Central memory CD4-positive, alpha-beta T cell (primary cell): Measurements from ENCODE around the gene TXNRD3.

Experiments used
- DNase-seq: peaks from one replicate; pipeline ENCODE4 v3.0.0; 2022

TXNRD3 gene

DNA sequence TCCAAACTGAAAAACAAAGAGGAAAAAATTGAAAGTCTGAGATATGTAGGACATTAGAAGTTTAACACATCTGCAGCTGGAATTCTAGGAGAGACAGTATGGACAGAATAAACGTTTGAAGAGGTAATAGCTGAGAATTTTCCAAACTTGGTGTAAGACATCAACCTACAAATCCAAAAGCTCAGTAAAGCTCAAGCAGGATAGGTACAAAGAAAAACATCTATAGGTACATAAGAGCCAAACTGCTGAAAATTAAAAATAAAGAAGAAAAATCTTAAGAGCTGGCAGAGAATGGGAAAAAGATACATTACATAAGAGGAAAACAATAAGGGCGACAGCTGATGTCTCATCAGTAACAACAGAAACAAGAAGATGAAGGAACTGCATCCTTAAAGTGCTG lies 73.4 kb downstream of the TXNRD3 start:
- DNase-seq: no peak

DNA sequence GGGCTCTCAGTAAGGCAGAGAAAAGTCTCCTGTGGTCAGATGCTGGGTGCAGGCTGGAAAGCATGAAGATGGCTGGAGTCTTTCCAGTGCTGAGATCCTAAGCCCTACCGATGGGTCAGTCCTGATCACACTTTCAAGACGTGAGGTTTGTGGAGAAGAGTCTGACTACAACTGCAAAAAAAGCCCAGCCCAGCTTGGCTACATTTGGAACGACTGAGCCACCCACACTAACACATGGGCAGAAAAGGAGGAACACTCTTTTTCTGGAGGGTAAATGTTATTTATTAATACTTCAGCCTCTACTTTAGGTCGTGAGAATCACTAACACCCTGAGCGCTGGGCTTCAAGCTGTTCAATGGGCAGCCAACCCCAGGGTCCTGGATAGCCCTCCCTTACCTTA lies 74.2 kb downstream of the TXNRD3 start:
- no peak for DNase-seq

DNA sequence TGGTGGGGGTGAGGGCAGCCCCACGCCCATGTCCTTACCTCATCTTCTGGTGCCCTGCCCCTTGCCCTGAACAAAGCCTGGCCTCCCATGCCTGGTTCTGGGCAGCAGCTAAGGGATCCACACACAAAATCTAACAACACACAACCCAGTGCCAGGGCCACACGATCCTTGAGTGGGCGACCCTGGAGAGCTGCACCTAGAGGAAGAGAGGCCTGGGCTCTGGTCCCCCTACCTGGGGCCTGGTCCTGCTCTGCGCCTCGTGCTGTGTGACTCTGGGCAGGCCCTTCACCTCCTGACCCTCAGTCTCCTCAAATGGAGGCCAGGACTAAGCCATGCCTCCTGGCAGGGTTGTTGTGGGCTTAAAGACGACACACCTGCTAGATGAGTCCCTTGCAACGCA lies 76.2 kb downstream of the TXNRD3 start:
- no peak for DNase-seq

DNA sequence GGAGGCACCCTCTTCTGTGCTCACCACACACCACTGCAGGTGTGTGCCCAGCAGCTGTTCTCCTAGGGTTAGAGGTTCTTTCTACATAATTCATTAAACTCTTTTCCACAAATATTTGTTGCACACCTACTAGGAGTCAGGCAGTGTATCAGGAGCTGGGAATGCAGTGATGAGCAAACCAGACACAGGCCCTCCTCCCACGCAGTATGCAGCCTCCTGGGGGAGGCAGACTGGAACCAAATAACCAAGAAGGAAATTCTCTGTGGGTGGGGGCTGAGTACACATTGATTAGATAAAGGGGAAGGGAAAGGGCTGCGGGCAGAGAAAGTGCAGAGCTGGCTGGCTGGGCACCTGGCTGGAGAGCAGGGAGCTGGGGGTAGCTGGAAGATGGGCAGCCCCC lies 77.7 kb downstream of the TXNRD3 start:
- no peak for DNase-seq

DNA sequence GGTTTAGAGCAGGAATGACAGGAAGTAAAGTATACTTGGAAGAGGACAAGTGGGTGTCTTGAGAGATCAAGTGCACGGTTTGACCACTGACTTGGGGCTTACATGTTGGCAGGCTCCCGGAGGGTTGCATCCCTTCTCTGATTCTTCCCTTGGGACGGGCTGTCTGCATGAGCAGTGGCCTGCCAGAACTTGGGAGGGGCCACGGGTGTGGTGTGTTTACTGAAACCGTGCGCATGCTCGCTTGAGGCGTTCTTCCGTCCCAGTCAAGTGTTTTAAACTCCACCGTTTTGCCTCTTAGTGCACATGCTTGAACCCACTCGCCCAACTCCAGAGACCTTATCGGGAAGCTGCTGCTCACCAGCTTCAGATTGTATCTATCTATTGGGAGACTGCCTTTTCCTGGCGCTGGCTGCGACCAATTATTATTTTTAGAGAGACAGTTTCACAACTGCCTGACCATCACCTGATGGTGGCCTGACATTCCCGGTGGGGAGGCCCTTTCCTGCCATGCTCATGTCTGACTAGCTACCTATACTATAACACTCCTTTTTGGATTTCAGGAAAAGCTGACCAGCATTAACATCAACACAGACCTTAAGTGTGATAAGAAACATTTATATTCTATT lies 81.3 kb downstream of the TXNRD3 start:
- no peak for DNase-seq

DNA sequence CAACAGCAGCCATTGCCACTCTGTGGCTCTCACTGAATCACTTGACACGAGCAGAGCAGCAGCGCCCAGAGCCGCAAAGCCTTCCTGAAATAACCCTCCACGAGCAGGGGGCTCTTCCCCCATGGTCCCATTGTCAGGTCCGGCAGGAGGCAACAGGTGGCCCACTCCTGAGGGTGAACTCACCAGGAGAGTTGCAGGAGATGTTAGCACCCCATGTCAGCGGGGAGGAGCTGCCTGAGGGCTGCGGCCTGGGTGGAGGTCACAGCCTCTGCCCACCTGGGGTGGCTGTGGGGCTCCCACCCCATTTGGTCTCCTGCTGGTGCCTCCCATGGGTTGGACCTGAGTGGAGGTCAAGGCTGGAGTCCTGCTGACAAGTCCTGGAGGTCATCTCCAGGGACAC lies 83.8 kb downstream of the TXNRD3 start:
- DNase-seq: no peak

DNA sequence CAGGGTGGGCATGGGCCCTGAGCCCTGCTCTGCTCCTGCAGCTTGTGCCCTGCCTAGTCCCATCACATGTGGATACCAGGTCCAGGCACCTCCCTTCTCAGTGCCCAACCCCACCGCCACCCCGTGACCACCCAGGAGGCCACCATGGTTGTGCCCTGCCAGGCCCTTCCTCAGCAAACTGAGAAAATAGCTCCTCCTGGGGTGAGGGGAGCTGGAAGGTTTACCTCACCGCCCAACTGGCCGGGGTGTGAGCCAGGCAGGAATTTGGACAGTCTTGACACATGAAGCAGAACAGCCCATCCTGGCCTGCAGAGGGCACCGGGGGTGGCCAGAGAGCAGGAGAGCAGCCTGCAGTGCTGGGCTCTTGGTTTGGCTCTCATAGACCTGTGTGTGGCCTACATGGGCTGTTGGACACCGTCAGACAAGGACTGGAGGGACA lies 84.8 kb downstream of the TXNRD3 start:
- no peak for DNase-seq

DNA sequence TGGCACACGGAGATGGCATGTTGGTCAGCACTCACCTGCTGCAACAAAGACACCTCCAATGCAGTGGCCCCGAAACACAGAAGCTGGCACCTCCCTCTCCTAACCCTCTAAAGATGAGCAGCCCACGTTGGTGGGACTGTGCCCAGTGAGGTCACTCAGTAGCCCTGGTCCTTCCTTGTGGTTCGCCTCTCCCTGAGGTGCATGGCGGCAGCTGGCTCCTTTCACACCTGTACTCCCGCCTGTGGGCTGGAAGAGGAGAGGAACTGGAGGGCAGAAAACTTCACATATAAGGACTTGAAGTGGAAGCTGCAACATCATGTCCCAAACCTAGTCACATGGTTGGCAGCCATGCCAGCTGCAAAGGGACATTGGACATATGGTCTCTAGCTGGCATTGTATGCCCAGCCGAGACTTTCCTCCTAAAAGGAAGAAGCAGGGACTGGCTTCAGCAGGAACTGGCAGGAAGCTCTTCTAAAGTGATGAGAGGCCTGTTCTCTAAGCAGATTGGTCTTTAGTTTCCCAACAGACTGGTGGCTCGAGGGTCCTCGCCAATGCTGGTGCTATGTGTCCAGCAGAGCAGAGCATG lies 85.4 kb downstream of the TXNRD3 start:
- no peak for DNase-seq

DNA sequence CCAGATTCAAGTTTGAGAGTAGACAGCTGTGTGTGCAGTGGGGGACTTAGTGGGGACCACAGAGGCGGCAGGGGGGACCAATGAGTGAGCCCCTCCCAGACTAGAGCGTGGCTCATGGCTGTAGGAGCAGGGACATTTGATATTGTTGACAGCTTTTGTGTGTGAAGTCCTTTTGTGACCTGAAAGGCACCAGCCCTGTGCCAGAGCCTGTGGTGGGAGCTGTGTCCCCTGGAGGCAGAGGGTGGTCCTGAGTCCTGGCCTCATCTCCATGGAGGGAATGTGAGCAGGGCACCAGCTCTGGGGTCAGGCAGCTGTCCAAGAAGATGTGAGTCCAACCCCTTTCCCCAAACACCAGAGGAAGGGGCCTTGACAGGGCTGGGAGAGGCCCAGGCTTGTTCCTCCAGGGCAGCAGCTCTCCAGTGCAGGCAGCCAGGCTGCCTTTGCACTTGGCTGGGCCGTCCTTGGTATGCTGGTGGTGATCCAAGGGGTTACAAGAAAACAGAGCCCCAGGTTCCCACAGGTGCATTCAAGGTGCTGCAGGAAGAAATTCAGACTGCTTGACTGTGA lies 86.1 kb downstream of the TXNRD3 start:
- DNase-seq: no peak

DNA sequence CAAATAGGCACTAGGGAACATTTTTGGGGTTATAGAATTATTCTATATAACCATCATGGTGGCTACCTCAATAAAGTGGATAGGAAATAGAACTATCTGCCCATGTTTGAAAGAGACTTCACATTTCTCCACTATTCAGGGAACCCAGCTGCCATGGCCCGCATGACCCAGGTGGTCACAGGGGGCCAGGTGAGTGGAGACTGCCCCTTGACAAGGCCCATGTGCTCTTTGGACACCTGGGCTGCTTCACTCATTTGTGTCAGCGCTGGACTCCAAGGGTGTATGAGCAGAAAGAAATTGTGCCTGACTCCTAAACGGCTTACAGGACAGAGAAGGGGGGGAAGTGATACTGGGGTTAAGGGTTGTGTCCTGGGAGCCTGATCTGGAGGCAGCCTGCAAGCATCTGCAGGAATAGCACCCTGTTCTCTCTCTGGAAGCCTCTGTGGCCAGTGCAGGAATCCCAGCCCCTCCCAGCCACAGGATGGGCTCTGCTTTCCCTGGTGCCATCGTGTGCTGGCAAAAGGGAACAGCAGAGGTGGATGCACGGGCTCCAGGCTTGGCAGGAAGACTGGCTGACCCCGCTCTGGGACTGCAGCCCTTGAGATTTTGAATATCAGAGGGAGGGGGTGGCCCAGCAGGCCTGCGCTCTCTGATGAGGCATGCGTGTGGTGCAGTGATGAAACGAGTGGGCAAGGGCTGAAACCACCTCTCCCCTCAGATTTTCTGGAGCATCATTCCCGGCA lies 87.1 kb downstream of the TXNRD3 start:
- DNase-seq: no peak

DNA sequence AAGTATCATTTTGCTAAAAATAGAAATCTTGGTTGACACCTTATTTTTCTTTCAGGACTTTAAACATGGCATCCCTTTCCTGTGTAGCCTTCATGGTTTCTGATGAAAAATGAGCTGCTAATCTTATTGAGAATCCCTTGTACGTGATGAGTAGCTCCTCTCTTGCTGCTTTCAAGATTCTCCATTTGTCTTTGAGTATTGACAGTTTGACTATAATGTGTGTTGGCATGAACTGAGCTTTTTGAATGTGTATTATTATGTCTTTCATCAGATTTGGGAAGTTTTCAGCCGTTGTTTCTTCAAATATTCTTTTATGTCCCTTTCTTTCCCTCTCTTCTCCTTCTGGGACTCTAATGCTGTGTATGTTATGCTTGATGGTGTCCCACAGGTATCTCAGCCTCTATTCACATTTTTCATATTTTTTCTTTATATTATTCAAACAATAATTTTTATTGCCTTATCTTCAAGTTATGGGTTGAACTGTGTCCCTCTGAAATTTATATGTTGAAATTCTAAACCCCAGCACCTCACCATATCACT lies 92.1 kb downstream of the TXNRD3 start:
- DNase-seq: no peak

DNA sequence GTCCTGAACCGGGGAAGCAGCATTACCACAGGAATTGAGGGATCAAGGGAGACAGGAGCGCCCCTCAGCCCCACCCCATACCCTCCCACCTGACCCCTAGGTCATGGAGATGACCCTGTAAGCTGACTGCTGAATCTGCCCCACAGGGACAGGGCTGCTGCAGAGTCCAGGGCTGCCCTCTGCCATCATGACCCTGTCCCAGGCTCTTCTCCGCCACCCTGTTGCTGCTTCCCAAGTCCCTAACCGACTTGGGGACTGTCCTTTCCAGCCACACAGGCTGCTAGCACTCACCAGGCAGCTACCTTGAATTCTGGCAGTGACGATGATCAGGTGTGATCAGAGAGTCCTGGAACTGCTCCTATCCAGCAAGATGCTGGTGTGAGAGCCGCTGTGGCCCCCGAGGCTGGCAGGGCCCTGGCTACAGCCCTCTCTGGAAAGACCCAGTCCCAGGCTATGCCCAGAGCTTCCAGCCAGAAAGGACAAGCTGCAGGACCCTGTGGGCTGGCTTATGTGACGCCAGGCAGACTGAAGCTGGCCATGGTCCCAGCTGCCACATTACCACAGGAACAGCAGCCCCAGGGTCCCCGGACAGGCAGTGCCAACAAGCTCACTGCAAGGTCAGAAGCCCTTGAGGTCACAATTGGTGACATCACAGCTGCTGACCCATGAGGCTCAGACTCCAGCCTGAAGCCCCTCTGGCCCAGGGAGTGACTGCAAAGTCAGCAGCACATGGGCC lies 96.4 kb downstream of the TXNRD3 start, which contains the start of gene C3orf22:
C3orf22 (minus strand) TSS at position 597 of the 736 bp plus-strand sequence. CDS start 5,542 bp downstream, outside the sequence.
- DNase-seq: no peak

DNA sequence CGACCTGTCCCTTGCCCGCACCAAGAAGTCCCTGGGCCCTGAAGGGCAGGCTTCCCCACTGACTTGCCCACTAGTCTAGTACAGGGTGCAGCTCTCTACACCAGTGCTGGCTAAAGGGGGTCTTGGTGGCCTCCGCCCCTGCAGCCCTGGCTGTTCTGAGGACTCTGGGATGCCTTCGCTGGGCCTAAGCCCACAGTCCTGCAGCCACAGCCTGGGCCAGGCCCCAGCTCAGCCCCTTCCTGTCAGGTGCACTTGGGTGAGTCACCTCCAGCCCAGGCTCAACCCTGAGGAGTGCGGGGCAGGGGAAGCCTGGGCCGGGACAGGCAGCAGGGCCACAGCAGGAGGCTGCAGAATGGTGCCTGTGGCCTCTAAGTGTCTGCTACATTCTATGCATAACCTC lies 97.2 kb downstream of the TXNRD3 start:
- DNase-seq: no peak

DNA sequence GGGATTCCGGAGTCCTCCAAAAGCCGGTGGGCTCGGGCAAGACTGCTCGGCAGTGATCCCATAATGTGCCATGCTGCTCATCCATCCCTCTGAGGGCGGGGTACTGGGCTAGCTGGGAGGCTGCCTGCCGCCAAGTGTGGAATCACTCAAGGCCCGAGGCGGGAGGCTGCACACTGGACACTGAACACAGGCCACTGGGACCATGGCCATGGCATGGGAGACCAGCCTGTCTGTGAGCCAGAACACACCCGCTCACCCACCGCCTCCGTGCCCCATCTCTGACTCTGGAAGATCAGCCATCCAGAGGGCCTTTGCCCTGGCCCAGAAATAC lies 97.5 kb downstream of the TXNRD3 start:
- no peak for DNase-seq
